NCI-H2029 treated with DMSO at 0.1 percent for 48 hours (cell line): Measurements from ENCODE around the gene PMP22.
"Not testable (repeated sequence)": the region's sequence is repeated elsewhere in the genome, so short reads cannot be mapped to it uniquely, and the experiment has no call there.

Experiments
- DNase-seq: peaks from one replicate; lab custom pipeline; 2025; lab: John Stamatoyannopoulos, UW

The PMP22 gene

GRCh38 chr17:15200574-15200973 is 64.6 kb downstream of the PMP22 start:
- DNase-seq = not testable (repeated sequence)

- no peak for DNase-seq
Measured at GRCh38 chr17:15197229-15197628, 67.9 kb downstream of the PMP22 start.

GRCh38 chr17:15194859-15195277 is 70.3 kb downstream of the PMP22 start:
- no peak for DNase-seq

GRCh38 chr17:15185625-15185991 is 79.5 kb downstream of the PMP22 start:
- no peak for DNase-seq

GRCh38 chr17:15184872-15185624 is 80.1 kb downstream of the PMP22 start:
- DNase-seq = no peak

- no peak for DNase-seq
Measured at GRCh38 chr17:15181816-15182215, 83.3 kb downstream of the PMP22 start.

GRCh38 chr17:15181333-15181732 is 83.8 kb downstream of the PMP22 start:
- DNase-seq = no peak

GRCh38 chr17:15180121-15180561 is 85.0 kb downstream of the PMP22 start:
- no peak for DNase-seq
